Activated naive CD8-positive, alpha-beta T cell treated with anti-CD3 and anti-CD28 coated beads, Interleukin-2, amount 50 U/mL, for 24 hours (primary cell): ENCODE results near the gene SMARCE1.

Source experiments
- ATAC-seq: fragments of 150-1000 bp; cut with Tn5 transposase; one replicate; pipeline ENCODE4 v1.10.0; 2021
- DNase-seq: peaks from one replicate; pipeline ENCODE4 v3.0.0; 2021
- H3K27ac Mint-ChIP-seq: one replicate; pipeline ENCODE4 v1.8.0; 2021; ENCODE audit warnings: mild to moderate bottlenecking, mixed read lengths
- H3K27me3 Mint-ChIP-seq: one replicate; pipeline ENCODE4 v1.8.0; 2021; ENCODE audit warnings: mixed read lengths
- H3K36me3 Mint-ChIP-seq: one replicate; pipeline ENCODE4 v1.8.0; 2021; ENCODE audit warnings: low read depth, mixed read lengths
- H3K4me1 Mint-ChIP-seq: one replicate; pipeline ENCODE4 v1.8.0; 2021; ENCODE audit warnings: mixed read lengths
- H3K4me3 Mint-ChIP-seq: one replicate; pipeline ENCODE4 v1.8.0; 2021; ENCODE audit warnings: mild to moderate bottlenecking, moderate library complexity, mixed read lengths
- H3K9me3 Mint-ChIP-seq: one replicate; pipeline ENCODE4 v1.8.0; 2021; ENCODE audit warnings: mixed read lengths

Gene SMARCE1

GRCh38 chr17:40622509-40622928, 25.1 kb downstream of the SMARCE1 start:
- Mint-ChIP-seq H3K27ac (peak overlapping the region; percentile 52), H3K9me3 (no peaks in the 10 kb centered on the region), H3K27me3 (no peaks in the 10 kb centered on the region), H3K4me1 (peaks cover 70% of the 10 kb centered on the region), H3K36me3 (peaks cover 8% of the 10 kb centered on the region), H3K4me3 (peak overlapping the region; percentile 20)
- ATAC-seq (peak; percentile 75), DNase-seq (peak; percentile 38)

DNA sequence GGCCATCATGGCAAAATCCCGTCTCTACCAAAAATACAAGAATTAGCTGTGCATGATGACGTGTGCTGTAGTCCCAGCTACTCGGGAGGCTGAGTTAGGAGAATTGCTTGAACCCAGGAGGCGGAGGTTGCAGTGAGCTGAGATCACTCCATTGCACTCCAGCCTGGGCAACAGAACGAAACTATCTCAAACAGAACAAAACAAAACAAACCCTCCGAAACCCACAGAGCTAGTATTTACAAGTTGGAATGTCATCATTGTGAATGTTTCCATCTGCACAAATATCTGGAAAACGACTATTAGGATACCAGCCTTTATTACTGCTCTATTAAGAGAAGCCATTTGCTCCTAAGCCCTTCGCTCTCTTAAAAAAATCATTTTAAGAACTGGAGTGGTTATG, 26.0 kb downstream of the SMARCE1 start:
- DNase-seq: no peak
- H3K9me3 Mint-ChIP-seq: no peaks in the 10 kb centered on the region
- no peak overlapping the region for H3K27ac Mint-ChIP-seq
- no peak for ATAC-seq
- H3K27me3 Mint-ChIP-seq: no peaks in the 10 kb centered on the region
- peaks cover 75% of the 10 kb centered on the region for H3K4me1 Mint-ChIP-seq
- no peaks in the 10 kb centered on the region for H3K36me3 Mint-ChIP-seq
- H3K4me3 Mint-ChIP-seq: no peak overlapping the region

DNA sequence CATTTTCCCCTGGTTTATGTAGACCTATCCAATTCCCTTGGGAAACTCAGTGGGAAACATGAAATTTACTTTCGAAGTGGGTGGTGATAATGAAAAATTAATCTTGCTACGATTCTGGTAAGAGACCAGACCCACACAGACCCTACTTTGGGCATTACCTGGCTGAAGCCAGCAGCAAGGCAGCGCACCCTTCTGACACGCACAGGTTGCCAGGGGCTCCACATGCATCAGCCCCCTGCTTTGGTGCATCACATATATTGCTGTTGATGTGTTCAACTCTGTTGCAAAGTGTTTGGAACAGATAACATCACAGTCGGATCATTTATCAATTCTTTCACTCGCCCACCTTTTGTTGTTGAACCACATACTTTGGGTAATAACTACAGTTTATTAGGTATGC, 26.6 kb downstream of the SMARCE1 start:
- peak overlapping the region; percentile 11 for H3K4me3 Mint-ChIP-seq
- H3K27ac Mint-ChIP-seq: no peak overlapping the region
- DNase-seq (no peak), ATAC-seq (no peak)
- H3K27me3 Mint-ChIP-seq: no peaks in the 10 kb centered on the region
- no peaks in the 10 kb centered on the region for H3K36me3 Mint-ChIP-seq
- H3K4me1 Mint-ChIP-seq: peaks cover 80% of the 10 kb centered on the region
- no peaks in the 10 kb centered on the region for H3K9me3 Mint-ChIP-seq

GRCh38 chr17:40618754-40619625, 28.6 kb downstream of the SMARCE1 start:
- Mint-ChIP-seq H3K4me3 (peak overlapping the region; percentile 62), H3K27ac (peak overlapping the region; percentile 63), H3K9me3 (no peaks in the 10 kb centered on the region), H3K27me3 (no peaks in the 10 kb centered on the region), H3K4me1 (peaks cover 81% of the 10 kb centered on the region), H3K36me3 (no peaks in the 10 kb centered on the region)
- DNase-seq (no peak), ATAC-seq (no peak)

- Mint-ChIP-seq H3K36me3 (no peaks in the 10 kb centered on the region), H3K9me3 (no peaks in the 10 kb centered on the region), H3K27me3 (no peaks in the 10 kb centered on the region), H3K27ac (no peak overlapping the region), H3K4me3 (no peak overlapping the region), H3K4me1 (peaks cover 83% of the 10 kb centered on the region)
- no peak for ATAC-seq
- DNase-seq: no peak
Measured at GRCh38 chr17:40617678-40618240, 29.9 kb downstream of the SMARCE1 start.

- Mint-ChIP-seq H3K27me3 (no peaks in the 10 kb centered on the region), H3K9me3 (no peaks in the 10 kb centered on the region), H3K36me3 (no peaks in the 10 kb centered on the region), H3K4me1 (peaks cover 82% of the 10 kb centered on the region), H3K4me3 (no peak overlapping the region), H3K27ac (peak overlapping the region; percentile 44)
- ATAC-seq (no peak), DNase-seq (no peak)
Measured at GRCh38 chr17:40616592-40616991, 31.0 kb downstream of the SMARCE1 start.

- H3K4me3 Mint-ChIP-seq: no peak overlapping the region
Measured at GRCh38 chr17:40615841-40616476, 31.7 kb downstream of the SMARCE1 start.

GRCh38 chr17:40615068-40615840, 32.4 kb downstream of the SMARCE1 start:
- ATAC-seq (peak; percentile 50), DNase-seq (peak; percentile 48)
- H3K4me1 Mint-ChIP-seq: peaks cover 82% of the 10 kb centered on the region
- H3K9me3 Mint-ChIP-seq: no peaks in the 10 kb centered on the region
- H3K4me3 Mint-ChIP-seq: peak overlapping the region; percentile 53
- H3K27me3 Mint-ChIP-seq: no peaks in the 10 kb centered on the region
- H3K27ac Mint-ChIP-seq: peak overlapping the region; percentile 78
- no peaks in the 10 kb centered on the region for H3K36me3 Mint-ChIP-seq

More at GRCh38 chr17:40615841-40616476, 31.7 kb downstream of the SMARCE1 start:
- Mint-ChIP-seq H3K27ac (peak overlapping the region; percentile 78), H3K4me1 (peaks cover 82% of the 10 kb centered on the region), H3K27me3 (no peaks in the 10 kb centered on the region), H3K36me3 (no peaks in the 10 kb centered on the region), H3K9me3 (no peaks in the 10 kb centered on the region)
- no peak for DNase-seq
- ATAC-seq: no peak

GRCh38 chr17:40614431-40615067, 33.1 kb downstream of the SMARCE1 start:
- DNase-seq: no peak
- peak overlapping the region; percentile 53 for H3K4me3 Mint-ChIP-seq
- peaks cover 82% of the 10 kb centered on the region for H3K4me1 Mint-ChIP-seq
- H3K27ac Mint-ChIP-seq: peak overlapping the region; percentile 78
- H3K36me3 Mint-ChIP-seq: no peaks in the 10 kb centered on the region
- peak; percentile 23 for ATAC-seq
- H3K9me3 Mint-ChIP-seq: no peaks in the 10 kb centered on the region
- no peaks in the 10 kb centered on the region for H3K27me3 Mint-ChIP-seq

GRCh38 chr17:40613467-40614154, 34.0 kb downstream of the SMARCE1 start:
- H3K36me3 Mint-ChIP-seq: no peaks in the 10 kb centered on the region
- H3K9me3 Mint-ChIP-seq: no peaks in the 10 kb centered on the region
- DNase-seq (no peak), ATAC-seq (no peak)
- peak overlapping the region; percentile 67 for H3K4me3 Mint-ChIP-seq
- H3K27me3 Mint-ChIP-seq: no peaks in the 10 kb centered on the region
- H3K27ac Mint-ChIP-seq: peak overlapping the region; percentile 82
- H3K4me1 Mint-ChIP-seq: peaks cover 86% of the 10 kb centered on the region

DNA sequence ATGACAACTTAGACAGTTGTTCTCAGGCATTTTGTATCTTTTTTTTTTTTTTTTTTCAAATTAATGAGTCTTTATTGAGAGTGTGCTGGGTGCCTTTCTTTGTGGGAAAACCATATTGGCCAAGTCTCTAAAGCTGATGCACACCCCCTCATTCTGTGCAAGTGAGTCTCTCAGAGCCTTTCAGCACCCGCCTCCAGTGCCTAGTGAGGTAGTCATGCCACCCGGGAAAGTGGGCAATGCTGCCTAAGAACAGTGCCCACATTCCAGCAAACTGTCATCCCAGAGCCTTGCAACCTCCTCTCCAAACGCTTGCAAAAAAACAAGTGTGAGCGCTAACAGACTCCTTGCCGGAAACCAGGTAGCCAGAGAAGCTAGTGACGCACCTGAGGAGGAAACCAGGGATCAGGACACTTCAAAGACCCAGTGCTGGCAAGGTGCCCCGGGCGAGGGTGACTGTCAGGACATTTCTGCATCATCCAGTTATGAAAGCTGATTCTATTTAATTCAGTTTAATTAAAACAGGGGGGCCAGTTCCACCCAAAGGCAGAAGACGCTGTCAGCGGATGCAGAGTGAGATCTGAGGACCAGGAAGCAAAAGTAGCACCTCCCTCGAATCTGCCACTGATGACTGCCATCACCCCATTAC, 34.9 kb downstream of the SMARCE1 start:
- ATAC-seq: peak; percentile 3
- Mint-ChIP-seq H3K9me3 (no peaks in the 10 kb centered on the region), H3K27ac (peak overlapping the region; percentile 82)

DNA sequence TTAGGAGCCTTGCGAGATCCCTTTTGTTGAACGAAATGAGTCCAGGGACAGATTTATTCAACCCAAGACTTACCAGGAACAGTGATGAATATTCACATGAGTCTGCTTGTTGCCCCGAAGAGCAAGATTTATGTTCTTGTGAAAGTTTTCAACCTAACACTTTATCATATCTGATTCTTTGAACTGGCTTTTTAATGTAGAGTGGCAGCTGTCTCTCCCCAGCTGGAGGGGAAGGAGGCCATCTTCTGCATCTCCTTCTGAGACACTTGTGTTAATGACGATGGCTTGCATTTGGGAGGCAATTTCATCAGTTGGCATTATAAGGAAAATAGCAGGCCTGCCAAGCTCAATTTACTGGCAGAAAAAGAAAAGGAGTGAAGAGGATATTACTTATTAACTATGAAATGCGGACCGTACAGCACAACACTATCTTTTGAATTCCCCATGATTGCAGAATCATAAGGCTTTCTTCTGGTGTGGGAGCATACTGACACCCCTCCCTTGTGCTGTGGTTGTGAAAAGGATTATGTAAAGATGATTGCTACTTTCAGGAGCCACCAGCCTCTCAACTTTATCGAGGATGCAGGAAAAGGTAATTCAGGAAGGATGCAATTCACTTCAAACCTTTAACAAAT, 35.7 kb downstream of the SMARCE1 start:
- Mint-ChIP-seq H3K36me3 (no peaks in the 10 kb centered on the region), H3K4me3 (no peak overlapping the region), H3K27me3 (no peaks in the 10 kb centered on the region), H3K9me3 (no peaks in the 10 kb centered on the region), H3K4me1 (peaks cover 97% of the 10 kb centered on the region), H3K27ac (no peak overlapping the region)
- ATAC-seq: no peak
- no peak for DNase-seq

More for the DNA sequence above, 34.9 kb downstream of the SMARCE1 start:
- no peaks in the 10 kb centered on the region for H3K36me3 Mint-ChIP-seq
- H3K27me3 Mint-ChIP-seq: no peaks in the 10 kb centered on the region
- peak; percentile 54 for DNase-seq
- peaks cover 92% of the 10 kb centered on the region for H3K4me1 Mint-ChIP-seq
- H3K4me3 Mint-ChIP-seq: peak overlapping the region; percentile 67

DNA sequence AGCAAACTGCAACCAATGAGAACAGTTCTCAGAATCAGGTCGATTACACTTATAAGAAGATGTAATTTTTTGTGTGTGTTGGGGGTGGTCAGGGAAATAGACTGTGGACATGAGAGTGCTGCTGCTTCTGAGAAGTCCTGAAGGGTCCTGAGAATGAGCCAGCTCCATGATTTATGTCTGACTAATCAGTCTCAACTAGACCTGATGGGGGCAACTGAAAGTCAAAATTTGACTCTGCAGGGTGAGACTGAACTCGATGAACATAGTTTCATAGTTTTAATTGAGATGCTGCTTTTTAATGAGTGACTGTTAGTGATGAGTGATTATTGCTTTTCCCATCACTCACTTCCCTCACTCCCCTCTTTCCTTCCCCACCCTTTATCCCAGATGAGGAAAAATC, 37.3 kb downstream of the SMARCE1 start:
- no peaks in the 10 kb centered on the region for H3K36me3 Mint-ChIP-seq
- DNase-seq (no peak), ATAC-seq (peak; percentile 41)
- peak overlapping the region; percentile 29 for H3K4me3 Mint-ChIP-seq
- peak overlapping the region; percentile 63 for H3K27ac Mint-ChIP-seq
- no peaks in the 10 kb centered on the region for H3K9me3 Mint-ChIP-seq
- peaks cover 97% of the 10 kb centered on the region for H3K4me1 Mint-ChIP-seq
- no peaks in the 10 kb centered on the region for H3K27me3 Mint-ChIP-seq
